SK-N-SH (cell line): ENCODE data around the gene HNRNPAB. TPM values are rescaled to one million over a fixed set of nuclear protein-coding genes. Genes with fewer than 3 reads are reported as not detected.
A peak's percentile ranks its signal among the peaks of the same experiment; 100 is the strongest.

ENCODE experiments used
- CTCF ChIA-PET: fragments of 300-600, 350-600 bp; formaldehyde crosslinking; extraction: SDS; loops from one replicate; lab custom pipeline; 2021; lab: Yijun Ruan, JAX
- POLR2A ChIA-PET: fragments of 350-600 bp; sonication (Branson Sonifier 250); formaldehyde crosslinking; extraction: SDS; loops from one replicate; lab custom pipeline; 2020; ENCODE audit warnings: antibody characterized with exemption, inconsistent platforms; lab: Yijun Ruan, JAX
- DNase-seq: peaks from one replicate; pipeline ENCODE4 v3.0.0; 2012
- H2AFZ ChIP-seq: fragments of 200-600 bp; sonication (generic); 2 replicates; pipeline ENCODE4 v1.8.1; 2016; ENCODE audit warnings: antibody characterized with exemption, mild to moderate bottlenecking, low read depth
- H3F3A ChIP-seq: fragments of 200-600 bp; sonication (generic); replicated peaks from 2 replicates; pipeline ENCODE3; 2016; ENCODE audit warnings: antibody characterized with exemption, mild to moderate bottlenecking; ENCODE audit not compliant: insufficient read depth
- H3K27ac ChIP-seq, 2 experiments: fragments of 200-500 bp in 1 of 2; fragments of 200-600 bp in 1 of 2; sonication (Bioruptor generic) in 1 of 2; sonication (generic), shearing (Covaris generic) in 1 of 2; 2 replicates each; pipeline versions ENCODE4 v1.5.1 to v1.6.1; 2014 to 2016; ENCODE audit warnings: low read depth in 2 of 2, inconsistent platforms in 1 of 2, low read length in 1 of 2, mild to moderate bottlenecking in 1 of 2, mixed read lengths in 1 of 2
- H3K27me3 ChIP-seq: fragments of 200-600 bp; sonication (generic), shearing (Covaris generic); 2 replicates; pipeline ENCODE4 v1.6.1; 2016; ENCODE audit warnings: mixed run types; ENCODE audit not compliant: insufficient read depth
- H3K36me3 ChIP-seq, 2 experiments: fragments of 200-500 bp in 1 of 2; fragments of 200-600 bp in 1 of 2; sonication (Bioruptor generic) in 1 of 2; sonication (generic) in 1 of 2; replicated peaks in 1 of 2; 2 replicates each; pipeline versions ENCODE3 to v1.5.1; 2014 to 2016; ENCODE audit warnings: low read length in 1 of 2, mild to moderate bottlenecking in 1 of 2; ENCODE audit not compliant: insufficient read depth in 2 of 2, control insufficient read depth in 1 of 2
- H3K4me1 ChIP-seq, 2 experiments: fragments of 200-500 bp in 1 of 2; fragments of 200-600 bp in 1 of 2; sonication (Bioruptor generic) in 1 of 2; sonication (generic), shearing (Covaris generic) in 1 of 2; 2 replicates each; pipeline versions ENCODE4 v1.5.1 to v1.6.1; 2014 to 2016; ENCODE audit warnings: low read depth in 1 of 2, low read length in 1 of 2, mixed run types in 1 of 2; ENCODE audit not compliant: insufficient read depth in 2 of 2, control insufficient read depth in 1 of 2
- H3K4me2 ChIP-seq: fragments of 200-600 bp; sonication (generic), shearing (Covaris generic); 2 replicates; pipeline ENCODE4 v1.6.1; 2017; ENCODE audit warnings: mixed run types
- H3K4me3 ChIP-seq, 2 experiments: fragments of 200-500 bp in 1 of 2; fragments of 200-600 bp in 1 of 2; sonication (Bioruptor generic) in 1 of 2; sonication (generic), shearing (Covaris generic) in 1 of 2; 2 replicates each; pipeline versions ENCODE4 v1.5.1 to v1.8.1; 2014 to 2016; ENCODE audit warnings: low read depth in 2 of 2, inconsistent platforms in 1 of 2, low read length in 1 of 2, mild to moderate bottlenecking in 1 of 2, mixed read lengths in 1 of 2, moderate library complexity in 1 of 2
- H3K79me2 ChIP-seq: fragments of 200-600 bp; sonication (generic); 2 replicates; pipeline ENCODE4 v1.8.1; 2017; ENCODE audit warnings: mild to moderate bottlenecking; ENCODE audit not compliant: insufficient read depth
- H3K9ac ChIP-seq: fragments of 200-600 bp; sonication (generic); 2 replicates; pipeline ENCODE4 v1.6.1; 2017; ENCODE audit warnings: mixed run types
- H3K9me2 ChIP-seq: fragments of 200-600 bp; sonication (generic); 2 replicates; pipeline ENCODE4 v1.6.1; 2017; ENCODE audit warnings: mixed run types
- H3K9me3 ChIP-seq: fragments of 200-600 bp; sonication (generic); 2 replicates; pipeline ENCODE4 v1.6.1; 2017; ENCODE audit warnings: mixed run types, mild to moderate bottlenecking, moderate library complexity
- H4K20me1 ChIP-seq: fragments of 200-600 bp; sonication (generic); 2 replicates; pipeline ENCODE4 v1.6.1; 2017; ENCODE audit warnings: mild to moderate bottlenecking, mixed run types; ENCODE audit not compliant: insufficient read depth
- CHD2 ChIP-seq: fragments of 150-350 bp; IDR thresholded peaks from 2 replicates; pipeline ENCODE4 v1.6.1; 2018; ENCODE audit warnings: low read length; ENCODE audit not compliant: partially characterized antibody
- EZH2phosphoT487 ChIP-seq: fragments of 200-600 bp; sonication (generic); IDR thresholded peaks from 2 replicates; pipeline ENCODE4 v1.6.1; 2017; ENCODE audit warnings: low read depth, mixed run types, mild to moderate bottlenecking, antibody characterized with exemption, moderate library complexity, borderline replicate concordance
- GABPA ChIP-seq: IDR thresholded peaks from 2 replicates; pipeline ENCODE4 v1.4.0; 2012; ENCODE audit warnings: low read depth, mild to moderate bottlenecking
- MEF2A ChIP-seq: IDR thresholded peaks from 2 replicates; pipeline ENCODE4 v1.4.0; 2012; ENCODE audit warnings: low read depth, borderline replicate concordance
- NFIC ChIP-seq: IDR thresholded peaks from 2 replicates; pipeline ENCODE4 v1.4.0; 2012; ENCODE audit warnings: borderline replicate concordance
- NRF1 ChIP-seq: IDR thresholded peaks from 2 replicates; pipeline ENCODE4 v1.6.1; 2012; ENCODE audit warnings: low read depth, mild to moderate bottlenecking, low read length
- POLR2AphosphoS5 ChIP-seq: IDR thresholded peaks from 2 replicates; pipeline ENCODE4 v1.6.1; 2012; ENCODE audit warnings: low read depth, low read length
- RFX5 ChIP-seq: IDR thresholded peaks from 2 replicates; pipeline ENCODE4 v1.6.1; 2012; ENCODE audit warnings: mild to moderate bottlenecking, improper control_type of control experiment, low read length
- SIN3A ChIP-seq: IDR thresholded peaks from 2 replicates; pipeline ENCODE4 v1.6.1; 2012; ENCODE audit warnings: low read depth, mild to moderate bottlenecking, low read length, moderate library complexity, borderline replicate concordance
- TAF1 ChIP-seq: IDR thresholded peaks from 2 replicates; pipeline ENCODE4 v1.6.1; 2012; ENCODE audit warnings: low read depth, mild to moderate bottlenecking, low read length, moderate library complexity, borderline replicate concordance
- TEAD4 ChIP-seq: IDR thresholded peaks from 2 replicates; pipeline ENCODE4 v1.4.0; 2012; ENCODE audit warnings: mild to moderate bottlenecking, borderline replicate concordance; ENCODE audit not compliant: insufficient read depth
- YY1 ChIP-seq: IDR thresholded peaks from 2 replicates; pipeline ENCODE4 v1.4.0; 2012; ENCODE audit warnings: low read depth, mild to moderate bottlenecking
- WGBS: methylation state at CpG from one replicate; pipeline ENCODE4 v1.1.6; 2017; ENCODE audit warnings: low lambda C conversion rate; 5-methylcytosine and 5-hydroxymethylcytosine counted together
- polyA plus RNA-seq, 3 experiments: library from polyadenylated mRNA; depleted of rRNA; stranded (reverse); fragments of >200 nt; gene quantifications; 2 replicates each; pipeline ENCODE4 v1.2.3, GENCODE V29; 2012
- TF ChIP-seq, protein P1 (sequence below): IDR thresholded peaks from 2 replicates; pipeline ENCODE4; 2012
- TF ChIP-seq, protein P2 (sequence below): IDR thresholded peaks from 2 replicates; pipeline ENCODE4 v1.4.0; 2012; ENCODE audit warnings: low read depth, borderline replicate concordance
- TF ChIP-seq, protein P3 (sequence below): IDR thresholded peaks from 2 replicates; pipeline ENCODE4 v1.4.0; 2012; ENCODE audit warnings: low read depth
- TF ChIP-seq, protein P4 (sequence below): fragments of 200-600 bp; sonication (generic); IDR thresholded peaks from 2 replicates; pipeline ENCODE4 v1.6.1; 2017; ENCODE audit warnings: antibody characterized with exemption, mild to moderate bottlenecking, moderate library complexity
- TF ChIP-seq, protein P5 (sequence below): fragments of 150-350 bp; IDR thresholded peaks from 2 replicates; pipeline ENCODE4 v1.6.1; 2016; ENCODE audit warnings: mild to moderate bottlenecking, low read depth, low read length

HNRNPAB gene
- polyA plus RNA-seq, 1 of the 3 experiments (the other 2 are of a cell fraction), result 164 TPM

DNA sequence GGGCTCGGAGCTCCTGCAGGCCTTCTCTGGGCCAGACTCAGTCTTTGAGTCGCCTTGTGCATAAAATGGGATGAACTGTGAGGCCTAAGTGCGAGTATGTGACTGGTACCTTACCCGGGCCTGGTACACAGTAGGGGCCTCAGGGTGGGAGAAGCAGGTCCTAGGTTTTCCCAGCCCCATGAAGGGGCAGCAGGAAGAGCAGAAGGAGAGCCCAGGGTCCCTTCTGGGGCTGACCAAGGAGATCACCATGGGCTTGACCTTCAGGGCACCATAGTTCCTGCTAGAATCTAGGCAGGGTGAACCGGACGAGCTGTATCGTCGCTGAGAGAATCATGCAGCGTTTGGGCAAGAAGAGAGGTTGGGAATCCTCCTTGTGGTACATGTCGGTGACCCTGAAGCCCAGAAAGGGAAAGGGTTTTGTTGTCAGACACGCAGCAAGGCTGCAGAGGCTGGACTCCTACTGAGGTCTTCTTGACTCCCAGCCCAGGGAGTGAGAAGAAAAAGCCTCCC is 28.6 kb downstream of the HNRNPAB start:
- ChIA-PET POLR2A (interaction anchor here (1.1 to 2.0 kb wide), 4 partner anchors 29 to 1391 kb away, joined by 3 to 9 read pairs (median 5); partner anchors contain the start of genes CLK4, COL23A1, HNRNPAB and HNRNPH1), CTCF (interaction anchor here (1.0 to 12.2 kb wide), 4 partner anchors 17 to 359 kb away, joined by 3 to 147 read pairs (median 4); partner anchors contain the start of gene COL23A1)

DNA sequence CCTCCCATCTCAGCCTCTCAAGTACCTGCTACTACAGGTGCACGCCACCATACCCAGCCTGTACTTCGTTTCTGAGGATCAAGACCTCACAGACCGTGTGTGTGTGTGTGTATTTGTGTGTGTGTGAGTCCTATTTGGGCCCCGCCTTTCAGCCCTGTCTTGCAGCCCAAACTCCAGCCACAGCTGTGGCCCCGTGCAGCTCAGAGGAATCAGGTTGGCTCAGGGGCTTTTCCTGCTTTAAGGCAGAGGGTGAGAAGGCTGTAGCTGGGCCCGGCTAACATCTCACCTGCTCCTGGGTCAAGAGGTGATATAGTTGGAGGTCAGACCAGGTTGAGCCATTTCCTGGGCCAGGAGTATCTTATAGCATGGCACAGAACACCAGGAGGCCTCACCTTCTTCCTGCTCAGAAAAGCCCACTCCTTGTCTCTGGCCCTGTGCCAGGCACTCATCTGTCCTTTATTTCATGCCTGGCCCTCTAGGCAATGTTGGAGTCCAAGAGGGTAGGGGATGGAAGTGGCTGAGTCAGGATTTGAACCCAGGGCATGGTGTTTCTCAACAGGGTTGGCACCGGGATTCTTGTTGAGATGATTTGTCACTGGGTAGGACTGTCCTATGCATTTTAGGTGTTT is 29.9 kb downstream of the HNRNPAB start:
- Histone ChIP-seq H3K9me2 (no peaks in the 10 kb centered on the region), H3F3A (peaks cover 11% of the 10 kb centered on the region), H3K79me2 (peaks cover 26% of the 10 kb centered on the region), H3K4me3 (no peak overlapping the region), H3K4me2 (no peak overlapping the region), H4K20me1 (no peaks in the 10 kb centered on the region), H3K36me3 (peaks cover 7 to 8% of the 10 kb centered on the region in 2 experiments), H3K27ac (no peak overlapping the region; a peak in 1 of 4 replicates), H3K9ac (no peak overlapping the region), H3K27me3 (no peaks in the 10 kb centered on the region), H2AFZ (no peak overlapping the region), H3K9me3 (no peaks in the 10 kb centered on the region), H3K4me1 (peaks cover 11 to 52% of the 10 kb centered on the region in 2 experiments; a peak in 2 of 4 replicates)
- CTCF ChIA-PET, result interaction anchor here (0.5 to 12.2 kb wide), 42 partner anchors 9 to 1030 kb away, joined by 3 to 147 read pairs (median 4); partner anchors contain the start of genes COL23A1 and HNRNPAB
- DNase-seq, result no peak
- WGBS, result 71% methylated on average over 6 of the region's 7 CpGs
- TF ChIP-seq, protein P1, sequence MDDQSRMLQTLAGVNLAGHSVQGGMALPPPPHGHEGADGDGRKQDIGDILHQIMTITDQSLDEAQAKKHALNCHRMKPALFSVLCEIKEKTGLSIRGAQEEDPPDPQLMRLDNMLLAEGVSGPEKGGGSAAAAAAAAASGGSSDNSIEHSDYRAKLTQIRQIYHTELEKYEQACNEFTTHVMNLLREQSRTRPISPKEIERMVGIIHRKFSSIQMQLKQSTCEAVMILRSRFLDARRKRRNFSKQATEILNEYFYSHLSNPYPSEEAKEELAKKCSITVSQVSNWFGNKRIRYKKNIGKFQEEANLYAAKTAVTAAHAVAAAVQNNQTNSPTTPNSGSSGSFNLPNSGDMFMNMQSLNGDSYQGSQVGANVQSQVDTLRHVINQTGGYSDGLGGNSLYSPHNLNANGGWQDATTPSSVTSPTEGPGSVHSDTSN, result no peak
- TF ChIP-seq POLR2AphosphoS5 (no peak), CHD2 (no peak), NRF1 (no peak)
- TF ChIP-seq, protein P2, sequence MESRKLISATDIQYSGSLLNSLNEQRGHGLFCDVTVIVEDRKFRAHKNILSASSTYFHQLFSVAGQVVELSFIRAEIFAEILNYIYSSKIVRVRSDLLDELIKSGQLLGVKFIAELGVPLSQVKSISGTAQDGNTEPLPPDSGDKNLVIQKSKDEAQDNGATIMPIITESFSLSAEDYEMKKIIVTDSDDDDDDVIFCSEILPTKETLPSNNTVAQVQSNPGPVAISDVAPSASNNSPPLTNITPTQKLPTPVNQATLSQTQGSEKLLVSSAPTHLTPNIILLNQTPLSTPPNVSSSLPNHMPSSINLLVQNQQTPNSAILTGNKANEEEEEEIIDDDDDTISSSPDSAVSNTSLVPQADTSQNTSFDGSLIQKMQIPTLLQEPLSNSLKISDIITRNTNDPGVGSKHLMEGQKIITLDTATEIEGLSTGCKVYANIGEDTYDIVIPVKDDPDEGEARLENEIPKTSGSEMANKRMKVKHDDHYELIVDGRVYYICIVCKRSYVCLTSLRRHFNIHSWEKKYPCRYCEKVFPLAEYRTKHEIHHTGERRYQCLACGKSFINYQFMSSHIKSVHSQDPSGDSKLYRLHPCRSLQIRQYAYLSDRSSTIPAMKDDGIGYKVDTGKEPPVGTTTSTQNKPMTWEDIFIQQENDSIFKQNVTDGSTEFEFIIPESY, result no peak
- POLR2A ChIA-PET, result no interaction called here

More for the DNA sequence above, 28.6 kb downstream of the HNRNPAB start:
- Histone ChIP-seq H3K9ac (peak overlapping the region; percentile 83), H3K4me3 (peak overlapping the region; percentile 87), H2AFZ (peak overlapping the region; percentile 93), H3K9me3 (no peaks in the 10 kb centered on the region), H3K36me3 (peaks cover 7 to 17% of the 10 kb centered on the region in 2 experiments), H3K79me2 (peaks cover 28% of the 10 kb centered on the region), H3K27ac (peak overlapping the region; percentile 56 to 86), H4K20me1 (no peaks in the 10 kb centered on the region), H3K4me1 (peaks cover 11 to 39% of the 10 kb centered on the region in 2 experiments; a peak in 2 of 4 replicates), H3K4me2 (peak overlapping the region; percentile 98), H3K27me3 (no peaks in the 10 kb centered on the region), H3K9me2 (no peaks in the 10 kb centered on the region), H3F3A (peaks cover 11% of the 10 kb centered on the region)
- WGBS, result 75% methylated on average over 6 of the region's 11 CpGs
- no peak for TF ChIP-seq GABPA
- no peak for TF ChIP-seq TAF1
- TF ChIP-seq EZH2phosphoT487, result no peak
- no peak for TF ChIP-seq RFX5
- TF ChIP-seq YY1, result no peak
- TF ChIP-seq NRF1, result no peak
- TF ChIP-seq, protein P3, sequence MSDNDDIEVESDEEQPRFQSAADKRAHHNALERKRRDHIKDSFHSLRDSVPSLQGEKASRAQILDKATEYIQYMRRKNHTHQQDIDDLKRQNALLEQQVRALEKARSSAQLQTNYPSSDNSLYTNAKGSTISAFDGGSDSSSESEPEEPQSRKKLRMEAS, result no peak
- no peak for TF ChIP-seq SIN3A
- TF ChIP-seq POLR2AphosphoS5, result no peak
- no peak for TF ChIP-seq CHD2
- TF ChIP-seq NFIC, result no peak
- TF ChIP-seq, protein P4, sequence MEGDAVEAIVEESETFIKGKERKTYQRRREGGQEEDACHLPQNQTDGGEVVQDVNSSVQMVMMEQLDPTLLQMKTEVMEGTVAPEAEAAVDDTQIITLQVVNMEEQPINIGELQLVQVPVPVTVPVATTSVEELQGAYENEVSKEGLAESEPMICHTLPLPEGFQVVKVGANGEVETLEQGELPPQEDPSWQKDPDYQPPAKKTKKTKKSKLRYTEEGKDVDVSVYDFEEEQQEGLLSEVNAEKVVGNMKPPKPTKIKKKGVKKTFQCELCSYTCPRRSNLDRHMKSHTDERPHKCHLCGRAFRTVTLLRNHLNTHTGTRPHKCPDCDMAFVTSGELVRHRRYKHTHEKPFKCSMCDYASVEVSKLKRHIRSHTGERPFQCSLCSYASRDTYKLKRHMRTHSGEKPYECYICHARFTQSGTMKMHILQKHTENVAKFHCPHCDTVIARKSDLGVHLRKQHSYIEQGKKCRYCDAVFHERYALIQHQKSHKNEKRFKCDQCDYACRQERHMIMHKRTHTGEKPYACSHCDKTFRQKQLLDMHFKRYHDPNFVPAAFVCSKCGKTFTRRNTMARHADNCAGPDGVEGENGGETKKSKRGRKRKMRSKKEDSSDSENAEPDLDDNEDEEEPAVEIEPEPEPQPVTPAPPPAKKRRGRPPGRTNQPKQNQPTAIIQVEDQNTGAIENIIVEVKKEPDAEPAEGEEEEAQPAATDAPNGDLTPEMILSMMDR, result no peak
- TF ChIP-seq MEF2A, result no peak
- TF ChIP-seq TEAD4, result no peak
- TF ChIP-seq, protein P5, sequence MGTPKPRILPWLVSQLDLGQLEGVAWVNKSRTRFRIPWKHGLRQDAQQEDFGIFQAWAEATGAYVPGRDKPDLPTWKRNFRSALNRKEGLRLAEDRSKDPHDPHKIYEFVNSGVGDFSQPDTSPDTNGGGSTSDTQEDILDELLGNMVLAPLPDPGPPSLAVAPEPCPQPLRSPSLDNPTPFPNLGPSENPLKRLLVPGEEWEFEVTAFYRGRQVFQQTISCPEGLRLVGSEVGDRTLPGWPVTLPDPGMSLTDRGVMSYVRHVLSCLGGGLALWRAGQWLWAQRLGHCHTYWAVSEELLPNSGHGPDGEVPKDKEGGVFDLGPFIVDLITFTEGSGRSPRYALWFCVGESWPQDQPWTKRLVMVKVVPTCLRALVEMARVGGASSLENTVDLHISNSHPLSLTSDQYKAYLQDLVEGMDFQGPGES, result no peak
- DNase-seq, result no peak
